HPDE6-E6E7 (cell line): ENCODE data around the gene RASA3.
A peak's percentile ranks its signal among the peaks of the same experiment; 100 is the strongest.

ENCODE experiments used
- DNase-seq: peaks from one replicate; pipeline ENCODE4 v3.0.0; 2011; ENCODE audit warnings: missing footprints; ENCODE audit errors: extremely low spot score

The RASA3 gene

DNA sequence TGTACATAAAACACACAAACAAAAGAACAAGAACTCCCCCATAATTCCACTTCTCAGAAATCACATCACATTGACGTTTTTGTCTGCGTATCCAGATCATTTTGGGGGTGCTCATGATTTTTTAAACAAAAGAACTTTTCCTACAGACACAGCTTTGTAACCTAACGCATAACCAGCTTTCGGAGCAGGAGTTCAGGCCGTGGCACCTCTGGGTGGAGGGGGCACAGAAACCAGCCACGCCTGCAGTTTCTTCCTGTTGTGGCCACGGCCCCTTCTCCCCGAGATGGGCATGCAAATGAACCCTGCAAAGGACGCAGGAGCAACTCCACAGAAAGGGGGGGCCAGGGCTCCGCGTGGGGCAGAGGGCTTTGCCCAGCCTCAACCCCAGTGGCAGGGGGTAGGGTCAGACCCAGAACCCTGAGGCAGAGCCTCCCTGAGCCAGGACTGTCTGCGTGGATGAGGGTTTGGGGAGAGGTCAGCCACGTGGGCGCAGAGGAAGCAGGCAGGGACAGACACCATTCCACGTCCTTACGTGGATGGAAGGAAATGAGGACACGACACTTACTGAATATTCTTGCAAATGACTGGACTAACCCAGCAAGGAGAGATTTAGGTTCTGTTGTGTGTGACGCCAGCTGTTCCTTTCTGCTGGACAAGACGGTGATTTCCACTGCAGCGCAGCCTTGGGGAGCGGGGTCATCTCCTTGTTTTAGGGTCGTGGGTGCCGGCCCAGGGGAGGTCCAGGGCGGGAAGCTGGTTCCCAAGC is 64.4 kb downstream of the RASA3 start:
- no peak for DNase-seq

DNA sequence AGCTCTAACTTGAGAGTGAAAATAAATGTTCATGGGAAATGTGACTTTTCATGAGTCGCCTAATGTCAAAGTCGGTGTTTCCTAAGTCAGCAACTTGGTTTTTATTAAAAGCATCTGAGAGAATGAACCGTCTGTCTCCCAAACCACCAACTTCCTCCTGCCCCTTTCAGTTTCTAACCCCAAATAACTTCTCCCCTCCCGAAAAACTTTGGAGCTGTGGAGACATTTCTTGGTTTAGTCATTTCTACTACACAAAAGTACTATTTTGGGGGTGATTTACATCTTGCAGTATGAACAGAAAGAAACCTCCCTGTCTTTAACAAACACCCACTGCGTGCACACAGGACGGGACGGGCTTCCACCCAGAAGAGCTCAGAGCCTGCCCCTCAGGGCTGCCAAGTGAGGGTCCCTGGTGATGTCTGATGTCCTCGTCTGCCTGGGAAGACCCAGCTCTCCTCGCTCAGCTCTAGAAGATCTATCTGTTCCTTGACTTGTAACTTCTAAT is 65.0 kb downstream of the RASA3 start:
- DNase-seq: no peak

DNA sequence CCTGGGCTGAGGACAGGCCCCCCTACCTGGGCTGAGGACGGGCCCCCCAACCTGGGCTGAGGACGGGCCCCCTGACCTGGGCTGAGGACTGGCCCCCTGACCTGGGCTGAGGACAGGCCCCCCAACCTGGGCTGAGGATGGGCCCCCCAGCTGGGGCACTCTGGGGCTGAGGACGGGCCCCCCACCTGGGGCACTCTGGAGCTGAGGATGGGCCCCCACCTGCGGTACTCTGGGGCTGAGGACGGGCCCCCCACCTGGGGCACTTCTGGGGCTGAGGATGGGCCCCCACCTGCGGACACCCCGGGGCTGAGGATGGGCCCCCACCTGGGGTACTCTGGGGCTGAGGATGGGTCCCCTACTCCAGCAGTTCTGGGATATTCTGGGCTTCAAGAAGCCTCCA is 65.5 kb downstream of the RASA3 start:
- DNase-seq: no peak

DNA sequence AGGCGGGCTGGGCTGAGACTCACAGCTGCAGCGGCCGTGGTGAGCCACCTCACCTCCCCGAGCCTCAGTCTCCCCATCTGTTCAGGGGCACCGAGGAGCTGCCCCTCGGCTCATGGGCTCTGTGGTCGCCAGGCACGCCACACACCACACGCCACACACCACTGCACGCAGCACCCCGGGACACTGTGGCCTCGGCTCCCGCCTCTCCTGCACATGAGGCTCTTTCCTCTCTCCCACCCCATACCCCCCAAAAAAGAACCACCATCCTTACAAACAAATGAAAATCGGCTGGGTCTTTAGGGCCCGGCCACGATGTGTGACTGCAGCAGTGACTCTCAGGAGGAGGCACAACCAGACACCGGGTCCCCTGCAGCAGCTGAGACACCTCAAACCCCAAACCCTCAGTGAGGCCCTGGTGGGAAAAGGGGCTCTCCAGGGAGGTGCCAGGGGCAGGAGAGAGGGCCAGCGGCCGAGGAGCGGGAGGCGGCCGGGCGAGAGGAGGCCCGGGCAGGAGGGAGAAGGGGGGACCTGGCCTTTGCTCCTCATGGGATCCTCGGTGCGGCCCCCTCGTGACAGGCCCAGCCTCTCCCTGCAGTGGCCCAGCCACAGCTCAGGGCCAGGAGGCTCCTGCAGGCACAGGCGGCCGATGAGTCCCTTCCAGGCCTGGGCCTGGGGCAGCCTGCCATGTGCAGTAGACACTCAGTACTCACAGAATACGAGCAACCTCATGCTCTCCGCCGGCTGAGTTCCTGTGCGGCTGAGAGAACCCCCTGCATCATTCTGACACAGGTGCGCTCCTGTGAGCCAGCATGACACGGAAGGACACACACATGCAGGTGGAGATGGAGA is 66.3 kb downstream of the RASA3 start:
- no peak for DNase-seq

DNA sequence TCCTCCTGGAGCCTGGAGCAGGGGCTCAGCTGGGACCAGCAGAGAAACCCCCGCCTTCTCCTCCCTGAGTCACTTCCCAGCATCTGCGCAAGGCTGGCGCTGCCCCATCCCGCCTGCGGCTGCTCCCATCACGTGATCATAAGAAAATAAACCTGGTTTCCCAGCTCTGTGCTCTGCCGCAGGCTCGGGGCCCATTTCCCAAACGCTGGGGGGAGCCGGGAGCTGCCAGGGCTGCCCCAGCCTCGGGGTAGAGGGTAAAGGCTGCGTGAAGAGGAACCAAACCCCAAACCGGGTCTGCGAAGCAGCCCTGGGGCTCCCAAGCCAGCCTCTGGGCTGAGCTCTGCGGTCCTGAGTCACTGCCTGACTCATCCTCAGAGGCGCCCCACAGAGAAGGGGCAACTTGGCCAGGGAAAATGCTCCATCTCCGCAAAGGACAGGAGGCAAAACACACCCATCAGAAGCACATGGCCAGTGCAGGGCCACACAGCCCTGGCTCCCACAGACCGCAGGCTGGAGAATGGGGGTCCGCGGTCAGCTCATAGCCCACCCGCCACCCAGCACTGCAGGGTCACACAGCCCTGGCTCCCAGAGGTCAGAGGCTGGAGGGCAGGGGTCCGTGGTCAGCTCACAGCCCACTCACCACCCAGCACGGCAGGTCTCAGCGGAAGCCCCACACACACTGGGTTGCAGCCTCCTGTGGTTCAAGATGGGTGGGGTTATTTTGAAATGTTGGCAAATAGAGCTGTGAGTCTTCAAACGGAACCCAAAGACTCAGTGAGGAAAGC is 67.1 kb downstream of the RASA3 start:
- peak; percentile 92 for DNase-seq

DNA sequence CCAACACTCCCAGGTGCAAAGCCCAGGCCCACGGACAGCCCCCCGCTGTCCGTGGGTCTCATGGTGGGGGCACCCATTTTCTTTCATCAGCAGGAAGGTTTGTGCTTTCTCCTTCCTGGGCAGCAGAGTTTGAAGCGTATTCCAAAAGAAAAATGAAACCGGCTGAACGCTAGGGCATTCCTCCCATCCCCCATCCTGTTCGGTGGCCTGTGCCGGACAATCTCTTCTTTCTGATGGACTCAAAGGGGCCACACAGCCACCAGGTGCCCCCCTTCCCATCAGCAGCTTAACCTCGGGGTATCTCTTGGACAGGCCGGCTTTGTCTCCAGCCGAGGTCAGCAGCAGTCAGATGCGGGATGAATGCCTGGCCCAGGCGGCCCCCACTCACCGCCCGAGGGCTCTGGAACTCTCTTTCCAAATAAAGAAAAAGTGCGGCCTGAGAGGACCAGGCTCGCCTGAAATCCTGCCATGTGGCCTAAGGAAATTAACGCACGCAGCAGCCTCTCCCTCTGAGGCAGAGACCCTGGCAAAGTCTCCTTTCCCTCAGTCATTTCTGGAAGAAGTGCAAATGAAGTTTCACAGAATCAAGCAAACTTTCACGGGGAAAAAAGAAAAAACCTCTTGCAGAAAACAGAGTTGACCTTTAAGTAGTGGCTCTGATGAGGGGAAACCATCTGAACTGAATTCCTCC is 67.8 kb downstream of the RASA3 start:
- DNase-seq: no peak

DNA sequence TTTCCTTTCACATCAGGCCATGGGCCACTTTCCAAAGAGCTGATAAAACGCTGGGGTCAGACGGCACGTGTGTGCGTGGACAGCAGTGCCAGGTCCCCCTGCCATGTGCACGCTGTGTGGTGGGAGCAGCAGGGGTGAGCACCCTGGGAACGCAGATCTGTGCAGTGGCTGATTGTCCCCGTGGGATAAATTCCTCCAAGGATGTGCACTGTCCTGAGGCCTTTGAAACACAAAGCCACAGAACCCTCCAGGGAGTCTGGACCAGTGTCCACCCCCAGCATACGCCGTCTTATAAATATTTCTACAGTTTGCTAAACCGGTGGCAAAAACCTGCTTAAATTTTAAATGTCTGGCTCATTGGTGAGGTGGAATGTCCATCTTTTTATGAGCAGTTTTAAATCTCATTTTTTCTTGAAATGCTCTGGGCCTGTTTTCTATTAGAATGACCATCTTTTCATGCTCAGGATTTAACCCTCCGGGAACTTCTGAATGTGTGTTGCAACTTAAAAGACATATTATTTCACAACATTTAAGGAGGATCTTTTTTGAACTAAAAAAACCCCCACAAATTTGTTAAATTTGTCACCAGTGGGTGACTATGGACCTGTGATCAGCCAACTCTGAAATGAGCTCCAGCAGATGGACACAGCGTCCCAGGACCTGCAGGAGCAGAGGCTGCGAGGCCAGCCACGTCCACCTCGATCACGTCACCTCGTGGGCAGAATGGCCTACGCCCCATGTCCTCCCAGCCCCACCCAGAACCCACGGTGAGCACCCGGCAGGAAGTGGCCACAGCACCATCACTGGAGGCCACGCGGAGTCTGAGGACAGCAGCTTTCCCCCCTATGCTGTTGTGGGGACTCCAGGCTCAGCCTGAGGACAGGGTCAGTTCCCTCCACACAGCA is 68.6 kb downstream of the RASA3 start:
- DNase-seq: no peak

DNA sequence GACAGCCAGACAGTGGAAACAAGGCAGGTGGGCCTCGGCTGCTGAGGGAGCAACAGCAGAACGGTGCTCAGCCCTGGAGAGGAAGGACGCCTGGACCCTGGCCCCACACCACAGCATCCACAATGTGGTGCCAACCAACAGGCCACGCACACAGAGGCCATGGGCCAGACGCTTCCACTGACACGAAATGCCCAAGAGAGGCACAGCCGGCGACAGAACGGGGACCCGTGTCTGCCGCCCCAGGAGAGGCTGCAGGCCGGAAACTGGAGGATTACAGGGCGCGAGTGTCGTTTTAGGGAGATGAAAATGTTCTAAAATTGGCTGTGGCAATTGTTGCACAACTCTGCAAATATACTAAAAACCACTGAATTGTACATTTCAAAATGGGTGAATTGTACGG is 69.7 kb downstream of the RASA3 start:
- DNase-seq: no peak

DNA sequence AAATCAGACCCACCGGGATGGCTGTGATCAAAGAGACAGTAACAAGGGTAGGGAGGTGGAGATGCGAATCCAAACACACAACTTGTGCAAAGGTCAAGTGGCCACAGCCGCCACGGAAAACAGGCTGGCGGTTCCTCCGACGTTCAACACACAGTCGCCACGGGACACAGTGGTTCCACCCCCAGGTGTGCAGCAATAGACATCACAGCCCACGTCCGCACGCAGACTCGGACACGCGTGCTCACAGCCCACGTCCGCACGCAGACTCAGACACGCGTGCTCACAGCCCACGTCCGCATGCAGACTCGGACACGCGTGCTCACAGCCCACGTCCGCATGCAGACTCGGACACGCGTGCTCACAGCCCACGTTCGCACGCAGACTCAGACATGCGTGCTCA is 70.1 kb downstream of the RASA3 start:
- no peak for DNase-seq

DNA sequence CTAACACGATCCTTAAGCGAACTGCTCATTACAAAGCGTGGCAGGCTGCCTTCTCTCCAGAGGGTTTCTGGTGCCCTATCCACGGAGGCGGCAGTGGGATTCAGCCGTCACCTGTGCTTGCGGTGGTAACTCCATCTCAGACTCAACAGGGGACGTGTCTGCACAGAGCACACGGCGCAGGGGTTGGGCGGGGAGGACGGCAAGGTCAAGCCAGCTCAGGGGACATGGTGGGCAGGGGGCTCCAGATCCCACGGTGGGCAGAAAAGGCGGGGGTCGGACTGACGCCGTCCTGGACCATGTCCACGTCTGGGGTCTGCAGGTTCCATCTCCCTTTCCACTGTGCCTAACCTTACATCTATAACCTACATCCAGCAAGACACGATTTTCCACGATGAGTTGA is 70.7 kb downstream of the RASA3 start:
- DNase-seq: no peak

DNA sequence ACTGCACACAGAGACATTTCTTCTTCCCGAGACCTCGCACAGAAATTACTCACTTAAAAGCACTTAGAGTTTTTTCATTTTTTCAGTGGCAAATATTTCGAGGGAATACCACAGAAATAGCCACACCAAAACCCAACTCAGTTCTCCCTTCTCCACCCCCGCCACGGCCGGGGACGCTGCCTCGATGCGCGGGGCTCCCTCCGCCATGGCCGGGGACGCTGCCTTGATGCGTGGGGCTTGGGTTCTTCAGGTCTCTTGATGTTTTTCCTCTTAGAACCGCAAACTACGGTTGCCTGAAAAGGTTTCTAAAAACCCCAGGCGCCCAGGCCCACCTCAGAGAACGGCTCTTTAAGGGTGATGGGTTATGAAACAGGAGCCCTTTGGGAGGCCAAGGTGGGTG is 71.4 kb downstream of the RASA3 start:
- no peak for DNase-seq

DNA sequence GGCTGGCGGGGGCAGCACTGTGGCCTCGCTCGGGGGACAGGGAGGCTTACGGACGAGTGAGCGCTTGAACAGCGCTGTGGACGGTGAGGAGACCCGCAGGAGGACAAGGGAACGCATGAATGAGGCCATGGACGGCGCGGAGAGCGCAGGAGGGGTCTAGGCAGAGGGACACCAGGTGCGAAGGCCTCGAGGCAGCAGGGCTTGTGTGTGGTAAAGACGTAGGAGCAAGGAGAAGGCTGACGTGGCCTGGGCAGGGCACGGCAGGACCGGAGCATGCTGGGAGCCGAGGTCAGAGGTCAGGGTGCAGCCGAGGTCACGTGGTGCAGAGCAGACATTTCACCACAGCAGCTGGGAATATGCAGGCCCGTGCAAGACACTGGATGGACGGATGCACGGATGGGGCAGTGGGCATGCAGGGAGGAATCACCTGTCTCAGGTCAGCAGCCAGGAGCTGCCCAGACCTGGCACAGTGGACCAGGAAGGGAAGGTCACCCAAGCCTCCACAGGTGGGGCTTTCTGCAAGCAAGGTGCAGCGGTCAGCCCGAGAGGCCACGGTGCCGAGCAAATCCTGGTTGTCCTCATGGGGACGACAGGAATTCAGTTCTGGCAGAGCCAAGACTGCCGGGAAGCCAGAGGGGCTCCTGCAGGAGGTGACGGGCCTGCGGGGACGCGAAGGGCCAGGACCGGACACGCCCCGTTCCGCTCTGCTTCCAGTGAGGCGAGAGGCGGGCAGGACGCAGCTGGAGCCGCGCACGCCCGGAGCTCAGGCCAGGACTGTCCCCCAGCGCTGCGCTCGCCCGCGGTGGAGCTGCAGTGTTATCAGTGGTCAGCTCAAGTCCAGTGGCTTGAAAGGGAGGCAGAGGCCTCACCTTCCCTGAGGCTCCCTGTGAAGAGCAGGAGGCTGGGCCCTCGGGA is 72.2 kb downstream of the RASA3 start:
- DNase-seq: no peak

DNA sequence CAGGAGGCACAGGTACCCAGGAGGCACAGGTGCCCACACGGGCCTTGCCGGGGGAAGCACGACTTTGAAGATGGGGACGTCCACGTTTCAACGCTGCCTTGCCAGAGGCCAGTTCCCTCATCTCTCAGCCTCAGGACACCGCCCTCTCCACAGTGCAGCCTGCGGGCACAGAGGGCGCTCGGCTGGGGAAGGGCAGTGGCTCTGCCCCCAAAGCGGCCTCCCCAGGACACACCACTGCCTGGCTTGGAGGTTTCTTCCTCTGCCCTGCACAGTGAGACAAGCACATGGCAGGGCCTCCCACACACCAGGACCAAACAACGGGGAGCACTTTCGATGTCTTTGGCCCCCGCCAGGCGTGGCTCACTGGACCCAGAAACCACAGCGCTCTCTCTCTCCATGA is 73.0 kb downstream of the RASA3 start:
- no peak for DNase-seq

DNA sequence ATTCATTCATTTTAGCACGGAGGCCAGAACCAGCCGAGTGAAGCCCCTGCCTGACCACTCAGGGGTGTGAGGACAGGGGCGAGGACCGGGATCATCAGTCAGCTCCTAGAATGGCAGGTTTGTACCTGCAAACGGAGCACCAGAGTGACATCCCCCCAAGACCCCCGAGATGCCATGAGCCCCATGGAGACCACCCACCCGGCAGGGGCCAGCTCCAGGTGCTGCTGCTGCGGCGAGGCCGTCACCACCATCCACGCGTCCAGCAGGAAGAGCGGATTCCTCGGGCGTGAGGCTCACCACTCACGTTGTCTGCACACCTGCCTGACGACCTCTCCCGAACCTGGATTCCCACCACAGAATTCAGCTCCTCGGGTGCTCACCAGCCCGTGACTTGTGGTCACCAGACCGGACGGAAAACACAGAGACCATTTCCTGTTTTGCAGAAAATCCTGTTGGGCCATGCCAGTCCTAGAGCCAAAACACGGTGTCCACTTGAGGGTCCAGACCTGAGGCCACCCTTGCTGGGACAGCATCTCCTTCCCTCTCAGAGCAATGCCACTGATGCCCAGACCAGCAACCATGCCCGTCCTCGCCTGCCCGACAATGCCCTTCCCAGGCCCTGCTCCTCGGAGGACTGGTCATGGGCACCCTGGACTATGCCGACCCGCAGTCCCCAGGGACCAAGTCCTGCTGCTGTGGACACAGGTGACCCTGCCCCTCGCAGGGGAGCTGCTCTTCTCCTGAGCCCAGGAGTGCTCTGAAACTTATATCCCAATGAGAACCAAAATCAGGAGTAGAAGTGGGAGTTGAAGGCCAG is 74.2 kb downstream of the RASA3 start:
- DNase-seq: no peak

DNA sequence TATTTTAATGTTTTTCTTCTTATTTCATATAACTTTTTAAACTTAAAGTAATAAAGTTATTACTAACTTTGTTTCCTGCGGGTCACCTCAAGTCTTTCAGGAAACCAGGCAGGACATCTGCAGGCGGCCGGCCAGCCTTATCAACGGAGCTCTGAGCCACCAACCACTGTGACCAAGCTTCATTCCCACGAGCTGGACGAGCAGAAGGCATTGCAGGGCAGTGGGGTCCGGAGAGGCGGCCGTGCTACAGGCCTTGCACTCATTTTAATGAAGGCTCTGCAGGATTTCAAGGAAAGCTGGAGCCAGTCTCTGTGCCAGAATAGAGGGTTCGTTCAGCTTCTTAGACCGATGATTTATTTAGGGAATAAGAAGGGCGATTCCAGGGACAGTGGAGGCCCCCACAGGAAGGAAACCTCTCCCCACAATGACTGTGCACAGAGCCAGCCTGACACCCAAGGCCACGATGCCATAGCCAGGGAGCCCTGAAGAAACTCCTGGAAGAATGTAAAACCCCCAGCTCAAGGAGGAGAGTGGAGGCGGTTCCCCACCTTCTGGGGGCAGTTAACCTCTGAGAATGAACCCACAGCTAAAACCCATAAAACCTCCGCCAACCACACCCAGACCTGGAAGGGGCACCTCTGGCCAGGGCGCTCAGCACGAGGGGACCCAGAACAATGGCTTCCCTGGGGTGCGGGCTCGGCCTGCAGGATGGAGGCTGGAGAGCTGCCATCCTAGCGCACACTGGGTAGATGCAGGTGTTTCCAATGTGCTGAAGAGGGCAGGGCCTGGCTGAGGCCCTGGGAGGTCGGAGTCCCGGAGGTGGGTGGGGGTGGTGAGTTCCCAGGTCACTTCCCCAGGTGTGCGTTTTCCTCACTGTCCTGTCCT is 75.0 kb downstream of the RASA3 start:
- DNase-seq: no peak

DNA sequence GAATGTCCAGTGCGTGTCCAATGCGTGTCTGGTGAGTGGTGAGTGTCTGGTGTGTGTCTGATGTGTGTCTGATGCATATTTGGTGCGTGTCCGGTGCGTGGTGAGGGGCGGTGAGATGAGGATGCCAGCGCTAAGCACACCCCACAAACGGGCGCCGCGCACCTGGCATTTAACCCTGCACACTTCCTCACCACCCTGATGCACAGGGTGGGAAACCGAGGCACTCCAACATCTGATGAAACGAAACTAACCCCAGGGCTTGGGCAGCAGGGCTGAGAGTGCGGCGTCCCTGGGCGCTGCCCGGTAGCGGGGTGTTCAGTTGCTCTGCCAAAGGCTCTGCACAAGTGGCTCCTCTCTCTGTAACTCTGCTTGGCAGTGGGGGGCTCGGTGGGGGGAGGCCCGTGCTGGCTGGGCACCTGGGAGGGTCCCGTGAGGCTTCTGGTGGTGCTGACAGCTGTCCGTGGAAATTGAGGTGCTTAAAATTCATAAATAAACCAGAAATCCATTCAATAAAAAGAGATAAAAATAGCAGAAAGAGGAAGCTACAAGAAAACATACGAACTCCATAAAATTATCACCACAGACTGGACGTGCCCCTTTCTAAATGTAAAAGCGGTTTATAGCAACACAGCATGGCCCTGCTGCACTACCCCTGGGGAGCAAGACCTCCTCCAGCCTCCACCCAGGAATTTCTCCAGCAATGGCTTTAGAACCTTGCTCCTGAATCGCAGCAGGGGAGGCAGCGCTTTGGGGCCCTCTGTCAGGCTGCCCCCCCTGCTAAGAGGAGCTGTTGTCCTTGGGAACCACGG is 76.0 kb downstream of the RASA3 start:
- DNase-seq: no peak

DNA sequence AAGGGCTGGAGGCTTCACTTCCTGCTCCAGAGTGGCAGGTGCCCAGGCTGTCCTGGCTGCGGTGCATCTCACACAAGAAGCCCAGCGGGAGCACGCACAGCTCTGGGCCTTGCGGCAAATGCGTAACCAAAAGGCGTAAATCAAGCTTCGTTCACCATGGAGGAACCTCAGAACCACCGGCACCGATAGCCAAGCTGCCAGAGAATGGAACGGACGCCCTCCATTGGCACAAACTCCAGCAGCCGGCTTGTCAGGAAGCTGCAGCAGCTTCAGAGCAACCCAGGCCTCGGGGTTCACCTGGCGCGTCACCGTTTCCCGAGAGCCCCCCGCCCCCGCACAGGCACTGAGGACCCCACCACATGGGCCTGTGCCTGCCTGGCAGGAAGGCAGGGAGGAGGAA is 76.7 kb downstream of the RASA3 start:
- no peak for DNase-seq
